ENCODE data around the gene HINT2.

The HINT2 gene

DNA sequence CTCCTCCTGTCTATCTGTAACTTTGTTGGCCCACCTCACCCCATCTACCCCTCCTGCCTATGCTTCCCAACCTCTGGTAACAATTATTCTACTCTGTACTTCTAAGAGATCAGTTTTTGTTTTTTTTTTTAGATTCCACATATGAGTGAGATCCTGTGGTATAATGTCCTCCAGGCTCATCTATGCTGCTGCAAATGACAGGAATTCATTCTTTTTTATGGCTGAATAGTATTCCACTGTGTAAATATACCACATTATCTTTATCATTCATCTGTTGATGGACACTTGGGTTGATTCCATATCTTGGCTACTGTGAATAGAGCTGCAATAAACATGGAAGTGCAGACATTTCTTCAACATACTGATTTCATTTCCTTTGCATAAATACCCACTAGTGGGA, 31.4 kb downstream of the HINT2 start:
- H3K4me3 ChIP-seq (replicated peaks; ENCODE audit: low read depth, low read length): no peak overlapping the region
- TF ChIP-seq, protein P1, sequence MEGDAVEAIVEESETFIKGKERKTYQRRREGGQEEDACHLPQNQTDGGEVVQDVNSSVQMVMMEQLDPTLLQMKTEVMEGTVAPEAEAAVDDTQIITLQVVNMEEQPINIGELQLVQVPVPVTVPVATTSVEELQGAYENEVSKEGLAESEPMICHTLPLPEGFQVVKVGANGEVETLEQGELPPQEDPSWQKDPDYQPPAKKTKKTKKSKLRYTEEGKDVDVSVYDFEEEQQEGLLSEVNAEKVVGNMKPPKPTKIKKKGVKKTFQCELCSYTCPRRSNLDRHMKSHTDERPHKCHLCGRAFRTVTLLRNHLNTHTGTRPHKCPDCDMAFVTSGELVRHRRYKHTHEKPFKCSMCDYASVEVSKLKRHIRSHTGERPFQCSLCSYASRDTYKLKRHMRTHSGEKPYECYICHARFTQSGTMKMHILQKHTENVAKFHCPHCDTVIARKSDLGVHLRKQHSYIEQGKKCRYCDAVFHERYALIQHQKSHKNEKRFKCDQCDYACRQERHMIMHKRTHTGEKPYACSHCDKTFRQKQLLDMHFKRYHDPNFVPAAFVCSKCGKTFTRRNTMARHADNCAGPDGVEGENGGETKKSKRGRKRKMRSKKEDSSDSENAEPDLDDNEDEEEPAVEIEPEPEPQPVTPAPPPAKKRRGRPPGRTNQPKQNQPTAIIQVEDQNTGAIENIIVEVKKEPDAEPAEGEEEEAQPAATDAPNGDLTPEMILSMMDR (IDR thresholded peaks at IDR 0.05; ENCODE audit: low read length, missing control alignments): no peak
- DNase-seq (ENCODE audit: low read depth): no peak

DNA sequence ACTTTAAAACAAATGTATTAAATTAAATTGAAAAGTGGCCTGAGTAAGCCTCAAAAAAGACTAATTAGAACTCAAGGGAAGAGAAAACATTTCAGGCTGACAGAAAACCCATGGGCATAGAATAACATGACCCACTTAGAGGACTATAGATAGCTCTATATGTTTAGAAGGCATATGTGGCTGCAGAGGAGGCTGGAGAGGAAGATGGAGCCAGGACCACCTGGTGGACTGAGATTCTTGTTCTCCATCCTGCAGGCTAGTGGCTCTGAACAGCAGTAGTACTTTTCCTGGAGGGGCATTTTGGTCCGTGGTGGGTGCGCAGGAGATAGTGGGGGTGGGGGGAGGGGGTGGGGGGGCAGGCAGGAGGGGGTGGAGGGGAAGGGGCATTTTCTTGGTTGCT, 33.8 kb downstream of the HINT2 start:
- H3K4me3 ChIP-seq (replicated peaks; ENCODE audit: low read depth, low read length): no peak overlapping the region
- no peak for DNase-seq (ENCODE audit: low read depth)
- TF ChIP-seq, protein P1 (IDR thresholded peaks at IDR 0.05; ENCODE audit: low read length, missing control alignments): no peak

DNA sequence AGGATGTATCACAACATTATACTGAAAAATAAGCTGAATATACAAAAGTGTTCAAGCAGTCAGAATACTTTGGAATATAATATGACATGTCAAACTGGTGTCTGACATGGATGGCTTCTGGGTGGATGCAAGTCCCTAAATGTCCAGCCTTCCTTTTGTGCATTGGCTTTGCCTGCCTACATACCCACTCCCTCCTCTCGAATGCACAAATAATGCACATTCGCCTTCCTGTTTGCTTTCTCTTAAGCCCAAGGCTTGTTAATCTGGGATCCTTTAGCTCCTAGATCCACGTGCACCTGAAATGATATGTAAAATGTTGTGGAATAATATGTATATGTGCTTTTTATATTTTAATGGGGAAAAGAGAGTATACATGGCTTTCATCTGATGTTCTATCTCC, 36.3 kb downstream of the HINT2 start:
- no peak for DNase-seq (ENCODE audit: low read depth)
- TF ChIP-seq, protein P1 (IDR thresholded peaks at IDR 0.05; ENCODE audit: low read length, missing control alignments): no peak
- no peak overlapping the region for H3K4me3 ChIP-seq (replicated peaks; ENCODE audit: low read depth, low read length)

DNA sequence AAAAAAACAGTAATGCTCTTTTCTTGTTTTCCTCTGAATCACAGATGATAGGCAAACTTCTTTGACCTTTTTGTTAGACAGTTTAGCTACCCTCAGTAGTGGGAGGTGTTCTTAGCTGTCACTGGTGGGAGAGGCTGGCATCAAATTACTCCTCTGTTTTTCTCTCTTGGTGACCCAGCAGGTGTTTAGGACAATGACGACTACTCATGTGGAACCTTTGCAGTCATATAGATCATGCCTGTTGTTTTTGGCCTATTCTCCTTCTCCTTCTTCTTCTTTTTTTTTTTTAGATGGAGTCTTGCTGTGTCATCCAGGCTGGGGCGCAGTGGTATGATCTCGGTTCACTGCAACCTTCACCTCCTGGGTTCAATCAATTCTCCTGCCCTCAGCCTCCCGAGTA, 38.8 kb downstream of the HINT2 start:
- DNase-seq (ENCODE audit: low read depth): no peak
- TF ChIP-seq, protein P1 (IDR thresholded peaks at IDR 0.05; ENCODE audit: low read length, missing control alignments): no peak
- H3K4me3 ChIP-seq (replicated peaks; ENCODE audit: low read depth, low read length): no peak overlapping the region

DNA sequence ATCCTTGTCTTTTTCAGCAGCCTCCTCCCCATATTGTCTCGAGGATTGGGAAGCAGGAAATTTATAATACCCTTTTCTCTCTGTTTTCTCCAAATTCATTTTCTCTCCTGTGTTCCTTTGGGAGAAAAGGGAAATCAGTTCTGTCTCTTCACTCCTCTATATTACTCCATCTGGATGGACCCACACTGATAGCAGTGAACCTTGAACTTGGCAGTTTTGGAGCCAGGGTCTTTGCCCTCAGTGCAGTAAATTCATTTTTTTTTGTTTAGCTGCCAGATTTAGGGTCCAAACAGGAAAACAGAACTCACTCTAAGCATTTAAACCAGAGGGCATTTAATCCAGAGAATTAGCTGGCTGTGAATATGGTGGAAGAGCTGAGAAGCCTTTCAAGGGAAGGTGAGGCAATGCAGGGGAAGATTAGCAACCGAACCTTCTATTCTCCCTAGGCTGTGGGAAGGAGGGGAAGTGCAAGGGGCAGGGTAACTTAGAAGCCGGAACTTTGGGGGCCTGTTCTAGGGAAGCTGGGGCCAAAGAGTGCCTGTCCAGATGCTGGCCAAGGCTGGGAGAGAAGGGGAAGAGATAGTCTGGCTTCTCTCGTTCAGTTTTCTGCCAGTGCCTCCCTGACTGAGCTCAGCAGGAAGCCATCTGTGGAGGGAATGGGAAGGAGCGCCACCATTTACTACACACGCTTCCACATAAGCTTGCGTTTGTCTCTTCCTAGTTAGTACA, 39.8 kb downstream of the HINT2 start:
- no peak overlapping the region for H3K4me3 ChIP-seq (replicated peaks; ENCODE audit: low read depth, low read length)
- DNase-seq (ENCODE audit: low read depth): peak; percentile 13
- TF ChIP-seq, protein P1 (IDR thresholded peaks at IDR 0.05; ENCODE audit: low read length, missing control alignments): no peak

DNA sequence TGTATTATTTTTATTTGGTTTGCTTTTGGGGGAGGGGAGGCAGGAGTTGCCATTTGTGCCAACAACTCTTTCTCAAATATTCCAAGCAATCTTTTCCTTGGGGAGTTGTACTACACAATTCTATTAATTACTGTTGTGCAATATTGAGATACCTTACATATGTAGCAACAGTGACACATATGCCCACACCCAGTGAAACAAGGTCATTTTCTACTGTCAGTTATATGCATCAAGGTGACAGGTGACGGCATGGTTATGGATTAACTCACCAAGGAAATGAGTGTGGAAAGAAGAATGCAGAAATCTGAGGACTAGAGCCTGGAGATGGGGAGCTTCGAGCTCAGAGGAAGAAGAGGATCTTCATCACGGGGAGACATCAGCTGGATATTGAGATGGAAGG, 42.9 kb downstream of the HINT2 start:
- TF ChIP-seq, protein P1 (IDR thresholded peaks at IDR 0.05; ENCODE audit: low read length, missing control alignments): no peak
- DNase-seq (ENCODE audit: low read depth): no peak
- H3K4me3 ChIP-seq (replicated peaks; ENCODE audit: low read depth, low read length): no peak overlapping the region

DNA sequence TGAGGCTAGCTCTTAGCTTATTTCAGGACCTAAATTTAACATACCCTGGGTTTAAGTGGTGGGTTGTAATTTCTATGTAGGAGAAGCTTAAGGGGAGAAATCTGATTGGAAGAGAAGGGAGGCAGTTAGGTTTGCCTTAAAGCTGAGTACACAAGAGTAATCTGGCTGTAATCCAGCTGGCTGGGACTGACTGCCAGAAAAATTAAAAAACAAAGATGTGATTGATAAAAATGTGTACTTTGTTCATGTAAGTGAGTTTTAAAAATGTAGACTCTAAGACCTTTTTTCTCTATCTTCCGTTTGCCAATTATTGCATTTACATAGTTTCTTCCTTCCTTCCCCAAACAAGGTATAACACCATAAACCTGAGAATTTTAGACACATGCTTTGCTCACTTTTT, 43.3 kb downstream of the HINT2 start:
- H3K4me3 ChIP-seq (replicated peaks; ENCODE audit: low read depth, low read length): no peak overlapping the region
- TF ChIP-seq, protein P1 (IDR thresholded peaks at IDR 0.05; ENCODE audit: low read length, missing control alignments): no peak
- DNase-seq (ENCODE audit: low read depth): peak; percentile 57

Data from fibroblast of pulmonary artery (primary cell).